Pons (tissue), 1 donor: ENCODE data around the gene DHX57.
"Not testable (repeated sequence)": the region's sequence is repeated elsewhere in the genome, so short reads cannot be mapped to it uniquely, and the experiment has no call there.

Experiments used
- DNase-seq: peaks from one replicate; pipeline ENCODE4 v3.0.0-alpha.2; 2016; ENCODE audit warnings: low spot score

DHX57 gene

GRCh38 chr2:38794235-38794946 lies 81.3 kb downstream of the DHX57 start:
- DNase-seq, result no peak

- no peak for DNase-seq
These were observed 82.2 kb downstream of the DHX57 start for GRCh38 chr2:38793511-38793910.

- no peak for DNase-seq
These were observed 83.0 kb downstream of the DHX57 start for GRCh38 chr2:38792751-38793150.

GRCh38 chr2:38792321-38792720 lies 83.4 kb downstream of the DHX57 start:
- not testable (repeated sequence) for DNase-seq

GRCh38 chr2:38791744-38792143 lies 84.0 kb downstream of the DHX57 start:
- no peak for DNase-seq

GRCh38 chr2:38789691-38790090 lies 86.0 kb downstream of the DHX57 start:
- DNase-seq, result no peak

- DNase-seq, result no peak
These were observed 87.4 kb downstream of the DHX57 start for GRCh38 chr2:38788306-38788705.

- DNase-seq, result no peak
These were observed 92.1 kb downstream of the DHX57 start for GRCh38 chr2:38783586-38783985.

- DNase-seq, result no peak
These were observed 97.0 kb downstream of the DHX57 start for GRCh38 chr2:38778687-38779082.

- DNase-seq, result no peak
These were observed 99.2 kb downstream of the DHX57 start for GRCh38 chr2:38776531-38776930.

- no peak for DNase-seq
These were observed 99.9 kb downstream of the DHX57 start for GRCh38 chr2:38775921-38776225.

- no peak for DNase-seq
These were observed 100.4 kb downstream of the DHX57 start for GRCh38 chr2:38775097-38775920.

- DNase-seq, result no peak
These were observed 104.1 kb downstream of the DHX57 start for GRCh38 chr2:38771632-38772031.

GRCh38 chr2:38765551-38765950 lies 110.2 kb downstream of the DHX57 start:
- no peak for DNase-seq

GRCh38 chr2:38765149-38765548 lies 110.6 kb downstream of the DHX57 start:
- no peak for DNase-seq

- DNase-seq, result no peak
These were observed 112.0 kb downstream of the DHX57 start for GRCh38 chr2:38763728-38764127.

- DNase-seq, result no peak
These were observed 112.5 kb downstream of the DHX57 start for GRCh38 chr2:38763228-38763627.

- DNase-seq, result not testable (repeated sequence)
These were observed 119.8 kb downstream of the DHX57 start for GRCh38 chr2:38755891-38756290.

GRCh38 chr2:38754506-38754905 lies 121.2 kb downstream of the DHX57 start:
- DNase-seq, result no peak

GRCh38 chr2:38754049-38754448 lies 121.7 kb downstream of the DHX57 start:
- no peak for DNase-seq

- peak; percentile 30 for DNase-seq
These were observed 123.9 kb downstream of the DHX57 start for GRCh38 chr2:38751596-38752410.

- DNase-seq, result peak; percentile 98
These were observed 124.7 kb downstream of the DHX57 start, which contains the start of gene SRSF7 for GRCh38 chr2:38750891-38751595. TSS of gene SRSF7 (minus strand) at chr2:38751361. CDS start at chr2:38751256, 105 bp downstream.
